ENCODE data around the gene POU6F2. TPM values are rescaled to one million over a fixed set of nuclear protein-coding genes. Genes with fewer than 3 reads are reported as not detected.

Gene POU6F2
- total RNA-seq, 1 experiment from 2014 or later = not detected

GRCh38 chr7:39062811-39063210 lies 85.1 kb downstream of the POU6F2 start:
- in situ Hi-C loops (cut with HindIII; ENCODE audit: low pct_unique_long_range_greater_than_20kb, low sequenced_read_pairs) (no loop called here), intact Hi-C loops (cut with micrococcal nuclease; ENCODE audit: unreplicated experiment) (no loop called here)
- Histone ChIP-seq H3K36me3 (ENCODE audit: control insufficient read depth, insufficient read depth, low read length) (no peaks in the 10 kb centered on the region), H3K4me1 (ENCODE audit: control insufficient read depth, insufficient read depth, low read length) (no peaks in the 10 kb centered on the region), H3K27ac (ENCODE audit: low read length) (no peak overlapping the region), H3K9me3 (ENCODE audit: control insufficient read depth, insufficient read depth, low read depth, low read length) (no peaks in the 10 kb centered on the region), H3K4me3 (ENCODE audit: low read depth in 2 of 2, low read length in 2 of 2) (no peak overlapping the region), H3K27me3 (ENCODE audit: control insufficient read depth, insufficient read depth, low read length) (0 out of 2 replicates have a peak, but pooled peaks cover 3% of the 10 kb centered on the region)
- no TSS peak for BruUV-seq (replicated peaks)
- no peak for DNase-seq (ENCODE audit: low read depth, low spot score)
- POLR2A ChIA-PET = no interaction called here
- no peak for ATAC-seq
- TF ChIP-seq TCF7L2 (IDR thresholded peaks at IDR 0.05; ENCODE audit: low read depth, low read length) (no peak), SIN3A (IDR thresholded peaks at IDR 0.05; ENCODE audit: borderline replicate concordance, insufficient read depth, low read depth, low read length) (no peak), POLR2AphosphoS5 (IDR thresholded peaks at IDR 0.05; ENCODE audit: low read depth, low read length) (no peak)
- TF ChIP-seq, protein P1, sequence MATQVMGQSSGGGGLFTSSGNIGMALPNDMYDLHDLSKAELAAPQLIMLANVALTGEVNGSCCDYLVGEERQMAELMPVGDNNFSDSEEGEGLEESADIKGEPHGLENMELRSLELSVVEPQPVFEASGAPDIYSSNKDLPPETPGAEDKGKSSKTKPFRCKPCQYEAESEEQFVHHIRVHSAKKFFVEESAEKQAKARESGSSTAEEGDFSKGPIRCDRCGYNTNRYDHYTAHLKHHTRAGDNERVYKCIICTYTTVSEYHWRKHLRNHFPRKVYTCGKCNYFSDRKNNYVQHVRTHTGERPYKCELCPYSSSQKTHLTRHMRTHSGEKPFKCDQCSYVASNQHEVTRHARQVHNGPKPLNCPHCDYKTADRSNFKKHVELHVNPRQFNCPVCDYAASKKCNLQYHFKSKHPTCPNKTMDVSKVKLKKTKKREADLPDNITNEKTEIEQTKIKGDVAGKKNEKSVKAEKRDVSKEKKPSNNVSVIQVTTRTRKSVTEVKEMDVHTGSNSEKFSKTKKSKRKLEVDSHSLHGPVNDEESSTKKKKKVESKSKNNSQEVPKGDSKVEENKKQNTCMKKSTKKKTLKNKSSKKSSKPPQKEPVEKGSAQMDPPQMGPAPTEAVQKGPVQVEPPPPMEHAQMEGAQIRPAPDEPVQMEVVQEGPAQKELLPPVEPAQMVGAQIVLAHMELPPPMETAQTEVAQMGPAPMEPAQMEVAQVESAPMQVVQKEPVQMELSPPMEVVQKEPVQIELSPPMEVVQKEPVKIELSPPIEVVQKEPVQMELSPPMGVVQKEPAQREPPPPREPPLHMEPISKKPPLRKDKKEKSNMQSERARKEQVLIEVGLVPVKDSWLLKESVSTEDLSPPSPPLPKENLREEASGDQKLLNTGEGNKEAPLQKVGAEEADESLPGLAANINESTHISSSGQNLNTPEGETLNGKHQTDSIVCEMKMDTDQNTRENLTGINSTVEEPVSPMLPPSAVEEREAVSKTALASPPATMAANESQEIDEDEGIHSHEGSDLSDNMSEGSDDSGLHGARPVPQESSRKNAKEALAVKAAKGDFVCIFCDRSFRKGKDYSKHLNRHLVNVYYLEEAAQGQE (IDR thresholded peaks at IDR 0.05; ENCODE audit: insufficient read depth in 1 of 2, low read depth in 2 of 2, low read length in 1 of 2) = no peak
- TF ChIP-seq, protein P2, sequence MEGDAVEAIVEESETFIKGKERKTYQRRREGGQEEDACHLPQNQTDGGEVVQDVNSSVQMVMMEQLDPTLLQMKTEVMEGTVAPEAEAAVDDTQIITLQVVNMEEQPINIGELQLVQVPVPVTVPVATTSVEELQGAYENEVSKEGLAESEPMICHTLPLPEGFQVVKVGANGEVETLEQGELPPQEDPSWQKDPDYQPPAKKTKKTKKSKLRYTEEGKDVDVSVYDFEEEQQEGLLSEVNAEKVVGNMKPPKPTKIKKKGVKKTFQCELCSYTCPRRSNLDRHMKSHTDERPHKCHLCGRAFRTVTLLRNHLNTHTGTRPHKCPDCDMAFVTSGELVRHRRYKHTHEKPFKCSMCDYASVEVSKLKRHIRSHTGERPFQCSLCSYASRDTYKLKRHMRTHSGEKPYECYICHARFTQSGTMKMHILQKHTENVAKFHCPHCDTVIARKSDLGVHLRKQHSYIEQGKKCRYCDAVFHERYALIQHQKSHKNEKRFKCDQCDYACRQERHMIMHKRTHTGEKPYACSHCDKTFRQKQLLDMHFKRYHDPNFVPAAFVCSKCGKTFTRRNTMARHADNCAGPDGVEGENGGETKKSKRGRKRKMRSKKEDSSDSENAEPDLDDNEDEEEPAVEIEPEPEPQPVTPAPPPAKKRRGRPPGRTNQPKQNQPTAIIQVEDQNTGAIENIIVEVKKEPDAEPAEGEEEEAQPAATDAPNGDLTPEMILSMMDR (IDR thresholded peaks at IDR 0.05) = no peak
- CTCF ChIA-PET = no interaction called here

- TF ChIP-seq, protein P2 (IDR thresholded peaks at IDR 0.05) = no peak
- TF ChIP-seq, protein P1 (IDR thresholded peaks at IDR 0.05; ENCODE audit: insufficient read depth in 1 of 2, low read depth in 2 of 2, low read length in 1 of 2) = no peak
- TF ChIP-seq TCF7L2 (IDR thresholded peaks at IDR 0.05; ENCODE audit: low read depth, low read length) (no peak), SIN3A (IDR thresholded peaks at IDR 0.05; ENCODE audit: borderline replicate concordance, insufficient read depth, low read depth, low read length) (no peak), POLR2AphosphoS5 (IDR thresholded peaks at IDR 0.05; ENCODE audit: low read depth, low read length) (no peak)
- CTCF ChIA-PET = no interaction called here
- no peaks in the 10 kb centered on the region for H3K4me1 ChIP-seq (ENCODE audit: control insufficient read depth, insufficient read depth, low read length)
- H3K36me3 ChIP-seq (ENCODE audit: control insufficient read depth, insufficient read depth, low read length) = no peaks in the 10 kb centered on the region
- BruUV-seq (replicated peaks) = no TSS peak
- DNase-seq (ENCODE audit: low read depth, low spot score) (no peak), ATAC-seq (no peak)
- in situ Hi-C loops (cut with HindIII; ENCODE audit: low pct_unique_long_range_greater_than_20kb, low sequenced_read_pairs) (no loop called here), intact Hi-C loops (cut with micrococcal nuclease; ENCODE audit: unreplicated experiment) (no loop called here)
- H3K27me3 ChIP-seq (ENCODE audit: control insufficient read depth, insufficient read depth, low read length) = 0 out of 2 replicates have a peak, but pooled peaks cover 3% of the 10 kb centered on the region
- POLR2A ChIA-PET = no interaction called here
- H3K9me3 ChIP-seq (ENCODE audit: control insufficient read depth, insufficient read depth, low read depth, low read length) = no peaks in the 10 kb centered on the region
- H3K4me3 ChIP-seq (ENCODE audit: low read depth in 2 of 2, low read length in 2 of 2) = no peak overlapping the region
- no peak overlapping the region for H3K27ac ChIP-seq (ENCODE audit: low read length)
Observed at GRCh38 chr7:39069031-39069430, 91.3 kb downstream of the POU6F2 start.
